Effector CD4-positive, alpha-beta T cell (primary cell): Measurements from ENCODE around the gene C4orf36.
"Not testable (repeated sequence)": the region's sequence is repeated elsewhere in the genome, so short reads cannot be mapped to it uniquely, and the experiment has no call there.

Experiments used
- DNase-seq: peaks from one replicate; pipeline ENCODE4 v3.0.0-alpha.2; 2020

The C4orf36 gene

GRCh38 chr4:86916392-86916791, 24.2 kb upstream of the C4orf36 start:
- no peak for DNase-seq

GRCh38 chr4:86910820-86911684, 18.8 kb upstream of the C4orf36 start:
- no peak for DNase-seq

GRCh38 chr4:86910369-86910768, 18.1 kb upstream of the C4orf36 start:
- DNase-seq = no peak

- DNase-seq = no peak
Observed at GRCh38 chr4:86909546-86910295, 17.5 kb upstream of the C4orf36 start.

- no peak for DNase-seq
Observed at GRCh38 chr4:86908251-86908657, 16.0 kb upstream of the C4orf36 start.

GRCh38 chr4:86901864-86902263, 9.6 kb upstream of the C4orf36 start:
- no peak for DNase-seq

- DNase-seq = no peak
Observed at GRCh38 chr4:86898562-86898961, 6.3 kb upstream of the C4orf36 start.

GRCh38 chr4:86896596-86896995, 4.4 kb upstream of the C4orf36 start:
- no peak for DNase-seq

- DNase-seq = no peak
Observed at GRCh38 chr4:86895692-86896488, 3.7 kb upstream of the C4orf36 start.

GRCh38 chr4:86894455-86894854, 2.2 kb upstream of the C4orf36 start:
- no peak for DNase-seq

- DNase-seq = no peak
Observed at GRCh38 chr4:86893136-86893535, 914 bp upstream of the C4orf36 start.

GRCh38 chr4:86892636-86892960, 376 bp upstream of the C4orf36 start:
- no peak for DNase-seq

GRCh38 chr4:86890790-86891189, 1.4 kb downstream of the C4orf36 start:
- no peak for DNase-seq

GRCh38 chr4:86879641-86880040, 12.6 kb downstream of the C4orf36 start:
- no peak for DNase-seq

GRCh38 chr4:86878640-86879039, 13.6 kb downstream of the C4orf36 start:
- no peak for DNase-seq

- DNase-seq = no peak
Observed at GRCh38 chr4:86876894-86877685, 15.1 kb downstream of the C4orf36 start.

GRCh38 chr4:86875436-86875835, 16.8 kb downstream of the C4orf36 start:
- not testable (repeated sequence) for DNase-seq

GRCh38 chr4:86872135-86872534, 20.1 kb downstream of the C4orf36 start:
- no peak for DNase-seq

GRCh38 chr4:86870442-86871069, 21.7 kb downstream of the C4orf36 start:
- DNase-seq = no peak

- DNase-seq = no peak
Observed at GRCh38 chr4:86857341-86858052, 34.7 kb downstream of the C4orf36 start.

GRCh38 chr4:86856896-86857295, 35.3 kb downstream of the C4orf36 start:
- no peak for DNase-seq
